MM.1S (cell line): ENCODE measurements around the gene UNC93B1.

Source experiments
- DNase-seq: peaks from one replicate; pipeline ENCODE4 v3.0.0-alpha.2; 2015
- H2AFZ ChIP-seq: fragments of 300-600 bp; sonication (generic); 2 replicates; pipeline ENCODE4 v1.6.0; 2016; ENCODE audit warnings: antibody characterized with exemption, low read length
- H3F3A ChIP-seq: fragments of 300-600 bp; sonication (generic); 2 replicates; pipeline ENCODE4 v1.6.1; 2016; ENCODE audit warnings: mild to moderate bottlenecking, antibody characterized with exemption, low read length, moderate library complexity, mixed read lengths; ENCODE audit not compliant: insufficient read depth
- H3K27ac ChIP-seq: fragments of 300-600 bp; sonication (generic); 2 replicates; pipeline ENCODE4 v1.5.1; 2016; ENCODE audit warnings: mild to moderate bottlenecking, low read length
- H3K27me3 ChIP-seq: fragments of 300-600 bp; sonication (generic); replicated peaks from 2 replicates; pipeline ENCODE4 v1.6.0; 2016; ENCODE audit warnings: low read length; ENCODE audit not compliant: insufficient read depth
- H3K36me3 ChIP-seq: fragments of 300-600 bp; sonication (generic); replicated peaks from 2 replicates; pipeline ENCODE4 v1.6.1; 2016; ENCODE audit warnings: mild to moderate bottlenecking, low read length, mixed read lengths; ENCODE audit not compliant: insufficient read depth
- H3K4me1 ChIP-seq: fragments of 300-600 bp; sonication (generic); 2 replicates; pipeline ENCODE4 v1.6.1; 2016; ENCODE audit warnings: low read length, mixed read lengths
- H3K4me2 ChIP-seq: fragments of 300-600 bp; sonication (generic); 2 replicates; pipeline ENCODE4 v1.6.0; 2016; ENCODE audit warnings: low read depth, low read length
- H3K4me3 ChIP-seq: fragments of 300-600 bp; sonication (generic); 2 replicates; pipeline ENCODE4 v1.5.1; 2016; ENCODE audit warnings: low read length, mixed read lengths
- H3K79me2 ChIP-seq: fragments of 300-600 bp; sonication (generic); 2 replicates; pipeline ENCODE4 v1.6.1; 2016; ENCODE audit warnings: mixed run types, low read length, mixed read lengths
- H3K9ac ChIP-seq: fragments of 300-600 bp; sonication (generic); 2 replicates; pipeline ENCODE4 v1.6.1; 2016; ENCODE audit warnings: low read length, mixed read lengths
- H3K9me2 ChIP-seq: fragments of 300-600 bp; sonication (generic); replicated peaks from 2 replicates; pipeline ENCODE4 v1.6.1; 2016; ENCODE audit warnings: mild to moderate bottlenecking, low read length, mixed read lengths; ENCODE audit not compliant: insufficient read depth
- H3K9me3 ChIP-seq: fragments of 300-600 bp; sonication (generic); replicated peaks from 2 replicates; pipeline ENCODE4 v1.6.1; 2016; ENCODE audit warnings: mild to moderate bottlenecking, low read length, mixed read lengths; ENCODE audit not compliant: insufficient read depth
- H4K20me1 ChIP-seq: fragments of 300-600 bp; sonication (generic); 2 replicates; pipeline ENCODE4 v1.6.1; 2016; ENCODE audit warnings: mild to moderate bottlenecking, low read length, moderate library complexity, mixed read lengths; ENCODE audit not compliant: insufficient read depth
- EZH2 ChIP-seq: fragments of 300-600 bp; sonication (generic); optimal IDR thresholded peaks from 2 replicates; pipeline ENCODE3; 2017; ENCODE audit warnings: low read depth, mild to moderate bottlenecking, antibody characterized with exemption, low read length, mixed read lengths
- EZH2phosphoT487 ChIP-seq: fragments of 300-600 bp; sonication (generic); IDR thresholded peaks from 2 replicates; pipeline ENCODE4 v1.6.1; 2018; ENCODE audit warnings: antibody characterized with exemption, low read length
- TF ChIP-seq, protein P1 (sequence below): fragments of 300-600 bp; sonication (generic); IDR thresholded peaks from 2 replicates; pipeline ENCODE4 v1.5.1; 2016; ENCODE audit warnings: antibody characterized with exemption, low read length, mixed read lengths

Gene UNC93B1

DNA sequence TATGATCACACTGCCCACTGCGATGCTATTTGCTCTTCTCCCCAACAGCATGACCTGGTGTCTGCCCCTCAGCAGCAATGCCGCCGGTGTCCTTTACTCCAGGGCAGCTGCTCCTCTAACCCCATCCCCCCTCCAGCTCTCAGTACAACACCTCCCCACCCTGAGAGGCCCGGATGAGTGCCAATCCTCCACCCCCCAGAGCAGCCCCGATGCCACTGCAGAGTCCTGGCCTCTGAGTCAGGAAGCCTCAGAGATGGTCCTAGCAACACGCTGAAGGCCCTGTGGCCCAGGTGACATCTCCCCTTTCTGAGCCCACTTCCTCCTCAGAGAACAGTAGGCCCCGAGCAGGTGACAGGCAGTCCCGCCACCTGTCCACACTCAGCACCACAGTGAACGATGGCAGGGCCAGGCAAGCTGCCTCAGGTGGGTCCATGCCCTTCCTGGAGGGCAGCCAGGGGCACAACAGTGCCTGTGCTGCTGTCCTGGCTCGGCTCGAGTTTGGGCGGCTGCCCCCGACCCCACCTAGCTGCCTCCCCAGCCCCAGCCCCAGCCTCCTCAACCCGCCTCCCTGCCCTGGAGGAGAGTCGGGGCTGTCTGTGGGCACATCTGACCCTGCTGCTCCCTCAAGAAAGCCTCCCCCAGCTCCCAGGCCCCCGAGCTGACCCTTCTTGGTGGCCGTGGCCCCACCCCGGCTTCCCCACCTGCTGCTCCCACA lies 22.7 kb upstream of the UNC93B1 start:
- no peak overlapping the region for H3K27ac ChIP-seq
- no peaks in the 10 kb centered on the region for H3K9me2 ChIP-seq
- DNase-seq = no peak
- peaks cover 6% of the 10 kb centered on the region for H3K4me1 ChIP-seq
- H3K4me2 ChIP-seq = no peak overlapping the region
- H3F3A ChIP-seq = no peaks in the 10 kb centered on the region
- H3K36me3 ChIP-seq = no peaks in the 10 kb centered on the region
- no peaks in the 10 kb centered on the region for H4K20me1 ChIP-seq
- TF ChIP-seq EZH2phosphoT487 (no peak), EZH2 (no peak)
- TF ChIP-seq, protein P1, sequence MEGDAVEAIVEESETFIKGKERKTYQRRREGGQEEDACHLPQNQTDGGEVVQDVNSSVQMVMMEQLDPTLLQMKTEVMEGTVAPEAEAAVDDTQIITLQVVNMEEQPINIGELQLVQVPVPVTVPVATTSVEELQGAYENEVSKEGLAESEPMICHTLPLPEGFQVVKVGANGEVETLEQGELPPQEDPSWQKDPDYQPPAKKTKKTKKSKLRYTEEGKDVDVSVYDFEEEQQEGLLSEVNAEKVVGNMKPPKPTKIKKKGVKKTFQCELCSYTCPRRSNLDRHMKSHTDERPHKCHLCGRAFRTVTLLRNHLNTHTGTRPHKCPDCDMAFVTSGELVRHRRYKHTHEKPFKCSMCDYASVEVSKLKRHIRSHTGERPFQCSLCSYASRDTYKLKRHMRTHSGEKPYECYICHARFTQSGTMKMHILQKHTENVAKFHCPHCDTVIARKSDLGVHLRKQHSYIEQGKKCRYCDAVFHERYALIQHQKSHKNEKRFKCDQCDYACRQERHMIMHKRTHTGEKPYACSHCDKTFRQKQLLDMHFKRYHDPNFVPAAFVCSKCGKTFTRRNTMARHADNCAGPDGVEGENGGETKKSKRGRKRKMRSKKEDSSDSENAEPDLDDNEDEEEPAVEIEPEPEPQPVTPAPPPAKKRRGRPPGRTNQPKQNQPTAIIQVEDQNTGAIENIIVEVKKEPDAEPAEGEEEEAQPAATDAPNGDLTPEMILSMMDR = no peak
- H3K9me3 ChIP-seq = no peaks in the 10 kb centered on the region
- H3K9ac ChIP-seq = no peak overlapping the region
- H3K79me2 ChIP-seq = peaks cover 27% of the 10 kb centered on the region
- H2AFZ ChIP-seq = no peak overlapping the region
- no peak overlapping the region for H3K4me3 ChIP-seq
- no peaks in the 10 kb centered on the region for H3K27me3 ChIP-seq

GRCh38 chr11:68025047-68025446 lies 21.1 kb upstream of the UNC93B1 start:
- no peak for DNase-seq
- Histone ChIP-seq H3K9ac (no peak overlapping the region), H3K79me2 (peaks cover 17% of the 10 kb centered on the region), H3K36me3 (no peaks in the 10 kb centered on the region), H3F3A (no peaks in the 10 kb centered on the region), H3K4me1 (peaks cover 13% of the 10 kb centered on the region), H3K4me2 (no peak overlapping the region), H4K20me1 (no peaks in the 10 kb centered on the region), H3K9me2 (no peaks in the 10 kb centered on the region), H3K27ac (no peak overlapping the region), H3K4me3 (no peak overlapping the region), H3K27me3 (no peaks in the 10 kb centered on the region), H3K9me3 (no peaks in the 10 kb centered on the region), H2AFZ (no peak overlapping the region)
- no peak for TF ChIP-seq EZH2
- TF ChIP-seq, protein P1 = no peak; the same call in 1 of the 2 replicates
- TF ChIP-seq EZH2phosphoT487 = no peak

- DNase-seq = no peak
- H3K9ac ChIP-seq = no peak overlapping the region
- no peaks in the 10 kb centered on the region for H3F3A ChIP-seq
- TF ChIP-seq EZH2phosphoT487 = no peak
- TF ChIP-seq, protein P1 = no peak
- TF ChIP-seq EZH2 = no peak
- H2AFZ ChIP-seq = no peak overlapping the region
- H3K36me3 ChIP-seq = no peaks in the 10 kb centered on the region
- H3K9me3 ChIP-seq = no peaks in the 10 kb centered on the region
- no peaks in the 10 kb centered on the region for H4K20me1 ChIP-seq
- H3K79me2 ChIP-seq = peaks cover 13% of the 10 kb centered on the region
- peaks cover 11% of the 10 kb centered on the region for H3K4me1 ChIP-seq
- no peak overlapping the region for H3K4me3 ChIP-seq
- no peak overlapping the region for H3K27ac ChIP-seq
- no peaks in the 10 kb centered on the region for H3K27me3 ChIP-seq
- no peaks in the 10 kb centered on the region for H3K9me2 ChIP-seq
- H3K4me2 ChIP-seq = no peak overlapping the region
Observed at GRCh38 chr11:68024508-68024907, 20.6 kb upstream of the UNC93B1 start.
